Measurements from ENCODE around the gene HSD17B1. TPM values are rescaled to one million over a fixed set of nuclear protein-coding genes. Genes with fewer than 3 reads are reported as not detected.

The HSD17B1 gene
- total and polyA plus RNA-seq, 2 of the 13 experiments (the other 11 are each of a cell fraction or from before 2014, with no cell fraction given), result 0.54 to 0.93 TPM

DNA sequence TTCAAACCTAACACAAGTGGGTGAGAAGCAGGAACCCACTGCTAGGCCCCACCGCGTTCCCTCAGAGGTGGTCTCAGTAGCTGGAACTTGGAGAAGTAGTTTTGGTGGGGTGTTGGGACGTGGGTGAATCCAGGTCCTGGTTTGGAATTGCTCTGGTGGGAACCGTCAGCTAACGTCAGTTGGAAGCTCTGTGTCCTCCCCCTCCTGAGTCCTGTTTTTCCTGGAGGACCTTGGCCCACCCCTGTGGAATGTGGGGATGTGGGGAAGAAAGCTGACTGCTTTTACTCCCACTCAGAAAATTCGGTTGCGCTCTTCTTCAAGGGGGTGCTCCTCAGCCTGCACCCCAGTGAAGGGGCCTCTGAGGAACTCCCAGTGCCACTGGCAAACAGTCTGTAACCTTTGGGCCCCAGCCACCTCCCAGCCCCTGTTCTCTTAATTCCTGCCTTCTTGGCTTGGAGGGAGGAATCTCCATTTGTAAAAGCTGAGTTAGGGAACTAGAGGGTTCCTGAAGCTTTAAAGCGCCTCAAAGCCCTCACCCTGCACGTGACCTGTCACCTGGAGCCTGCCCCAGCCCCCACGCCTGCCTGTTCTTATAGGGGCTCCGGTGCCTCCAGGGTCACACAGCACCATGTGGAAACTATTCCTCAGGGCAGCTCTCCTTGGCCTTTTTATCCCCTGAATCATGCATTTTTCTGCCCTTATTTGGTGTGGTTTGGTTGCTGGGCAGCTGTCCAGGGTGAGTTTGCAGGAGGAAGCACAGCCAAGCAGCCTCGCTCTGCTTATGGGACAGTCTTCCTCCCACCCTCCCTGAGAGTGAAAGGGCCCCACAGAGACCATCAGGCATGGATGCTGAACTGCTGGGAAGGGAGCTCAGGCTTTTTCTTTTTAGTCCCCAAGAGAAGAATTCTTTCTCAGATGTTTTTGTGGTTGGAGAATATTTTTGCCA, 32.9 kb upstream of the HSD17B1 start (continued):
- TF ChIP-seq ZMAT3 (CRISPR knock-in tag; conservative IDR thresholded peaks at IDR 0.05), result no peak
- no peak for TF ChIP-seq SRSF1 (optimal IDR thresholded peaks at IDR 0.05; ENCODE audit: low read depth, low read length)
- no peak for TF ChIP-seq KDM1A (CRISPR knock-in tag; IDR thresholded peaks at IDR 0.05)
- TF ChIP-seq ZSCAN25 (CRISPR knock-in tag; IDR thresholded peaks at IDR 0.05), result no peak
- TF ChIP-seq RERE (CRISPR knock-in tag; IDR thresholded peaks at IDR 0.05; ENCODE audit: low read depth), result no peak; the same call in 1 of the 2 replicates
- TF ChIP-seq SMAD1 (CRISPR knock-in tag; IDR thresholded peaks at IDR 0.05; ENCODE audit: borderline replicate concordance, low read depth), result no peak
- TF ChIP-seq, protein P1, sequence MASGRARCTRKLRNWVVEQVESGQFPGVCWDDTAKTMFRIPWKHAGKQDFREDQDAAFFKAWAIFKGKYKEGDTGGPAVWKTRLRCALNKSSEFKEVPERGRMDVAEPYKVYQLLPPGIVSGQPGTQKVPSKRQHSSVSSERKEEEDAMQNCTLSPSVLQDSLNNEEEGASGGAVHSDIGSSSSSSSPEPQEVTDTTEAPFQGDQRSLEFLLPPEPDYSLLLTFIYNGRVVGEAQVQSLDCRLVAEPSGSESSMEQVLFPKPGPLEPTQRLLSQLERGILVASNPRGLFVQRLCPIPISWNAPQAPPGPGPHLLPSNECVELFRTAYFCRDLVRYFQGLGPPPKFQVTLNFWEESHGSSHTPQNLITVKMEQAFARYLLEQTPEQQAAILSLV (CRISPR knock-in tag; IDR thresholded peaks at IDR 0.05; ENCODE audit: borderline replicate concordance), result 0 out of 2 replicates have a peak, but pooled peaks have one; percentile 34
- TF ChIP-seq RXRB (CRISPR knock-in tag; IDR thresholded peaks at IDR 0.05; ENCODE audit: borderline replicate concordance), result peak; percentile 62
- TF ChIP-seq MTERF4 (CRISPR knock-in tag; IDR thresholded peaks at IDR 0.05), result no peak
- TF ChIP-seq ZNF34 (CRISPR knock-in tag; IDR thresholded peaks at IDR 0.05; ENCODE audit: borderline replicate concordance), result no peak
- no peak for TF ChIP-seq ZNF749 (CRISPR knock-in tag; IDR thresholded peaks at IDR 0.05; ENCODE audit: borderline replicate concordance)
- TF ChIP-seq MAFG (CRISPR knock-in tag; IDR thresholded peaks at IDR 0.05), result no peak
- no peak for TF ChIP-seq RFX5 (IDR thresholded peaks at IDR 0.05; ENCODE audit: low read depth, low read length)
- no peak for TF ChIP-seq MAF1 (CRISPR knock-in tag; IDR thresholded peaks at IDR 0.05; ENCODE audit: borderline replicate concordance)
- 0 out of 2 replicates have a peak, but pooled peaks have one; percentile 8 for TF ChIP-seq MAZ (IDR thresholded peaks at IDR 0.05; ENCODE audit: borderline replicate concordance, low read depth, low read length)
- no peak for TF ChIP-seq MAZ (CRISPR knock-in tag; IDR thresholded peaks at IDR 0.05; ENCODE audit: low read depth)
- TF ChIP-seq NR2F6 (IDR thresholded peaks at IDR 0.05), result peak; percentile 70
- peak; percentile 44; the same call in 1 of the 2 replicates for TF ChIP-seq NR2F6 (CRISPR knock-in tag; IDR thresholded peaks at IDR 0.05)
- TF ChIP-seq ZNF746 (CRISPR knock-in tag; IDR thresholded peaks at IDR 0.05), result no peak
- TF ChIP-seq, protein P2, sequence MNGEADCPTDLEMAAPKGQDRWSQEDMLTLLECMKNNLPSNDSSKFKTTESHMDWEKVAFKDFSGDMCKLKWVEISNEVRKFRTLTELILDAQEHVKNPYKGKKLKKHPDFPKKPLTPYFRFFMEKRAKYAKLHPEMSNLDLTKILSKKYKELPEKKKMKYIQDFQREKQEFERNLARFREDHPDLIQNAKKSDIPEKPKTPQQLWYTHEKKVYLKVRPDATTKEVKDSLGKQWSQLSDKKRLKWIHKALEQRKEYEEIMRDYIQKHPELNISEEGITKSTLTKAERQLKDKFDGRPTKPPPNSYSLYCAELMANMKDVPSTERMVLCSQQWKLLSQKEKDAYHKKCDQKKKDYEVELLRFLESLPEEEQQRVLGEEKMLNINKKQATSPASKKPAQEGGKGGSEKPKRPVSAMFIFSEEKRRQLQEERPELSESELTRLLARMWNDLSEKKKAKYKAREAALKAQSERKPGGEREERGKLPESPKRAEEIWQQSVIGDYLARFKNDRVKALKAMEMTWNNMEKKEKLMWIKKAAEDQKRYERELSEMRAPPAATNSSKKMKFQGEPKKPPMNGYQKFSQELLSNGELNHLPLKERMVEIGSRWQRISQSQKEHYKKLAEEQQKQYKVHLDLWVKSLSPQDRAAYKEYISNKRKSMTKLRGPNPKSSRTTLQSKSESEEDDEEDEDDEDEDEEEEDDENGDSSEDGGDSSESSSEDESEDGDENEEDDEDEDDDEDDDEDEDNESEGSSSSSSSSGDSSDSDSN (CRISPR knock-in tag; IDR thresholded peaks at IDR 0.05), result no peak
